NOMO-1 (cell line): Measurements from ENCODE around the gene CLDN6.

Source experiments
- DNase-seq, 2 experiments: peaks; one replicate each; lab custom pipeline; 2025; ENCODE audit not compliant: unreplicated experiment in 2 of 2; lab: John Stamatoyannopoulos, UW

The CLDN6 gene

DNA sequence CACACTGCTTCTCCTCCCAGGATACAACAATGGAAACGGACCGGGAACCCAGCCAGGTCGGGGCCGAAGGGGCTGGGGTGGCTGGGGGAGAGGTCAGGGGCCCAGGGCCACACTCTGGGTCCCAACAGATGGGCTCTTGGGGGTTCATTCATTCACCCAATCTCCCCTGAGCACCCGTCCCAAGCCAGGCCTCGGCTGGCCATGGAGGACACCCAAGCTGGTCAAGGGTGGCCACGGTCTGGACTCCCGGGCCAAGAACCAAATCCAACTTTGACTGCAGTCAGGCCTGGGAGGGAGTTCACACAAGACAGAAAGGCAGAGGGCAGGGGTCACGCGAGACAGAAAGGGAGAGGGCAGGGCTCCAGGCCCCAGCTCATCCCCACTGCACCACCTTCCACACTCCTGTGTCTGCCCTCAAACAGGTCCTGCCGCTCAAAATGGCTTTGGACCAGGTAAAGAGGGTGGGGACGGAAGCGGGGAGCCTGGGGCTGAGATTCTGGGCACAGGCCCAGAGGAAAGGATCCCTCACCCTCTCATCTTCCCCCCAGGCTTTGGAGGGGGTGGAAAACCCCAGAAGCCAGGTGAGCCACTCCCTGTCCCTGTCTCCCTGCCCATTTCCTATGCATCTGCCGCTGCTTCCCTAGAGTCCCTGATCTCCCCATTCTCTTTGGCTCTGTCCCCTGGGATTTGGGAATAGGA is 25.5 kb downstream of the CLDN6 start:
- no peak for DNase-seq

DNA sequence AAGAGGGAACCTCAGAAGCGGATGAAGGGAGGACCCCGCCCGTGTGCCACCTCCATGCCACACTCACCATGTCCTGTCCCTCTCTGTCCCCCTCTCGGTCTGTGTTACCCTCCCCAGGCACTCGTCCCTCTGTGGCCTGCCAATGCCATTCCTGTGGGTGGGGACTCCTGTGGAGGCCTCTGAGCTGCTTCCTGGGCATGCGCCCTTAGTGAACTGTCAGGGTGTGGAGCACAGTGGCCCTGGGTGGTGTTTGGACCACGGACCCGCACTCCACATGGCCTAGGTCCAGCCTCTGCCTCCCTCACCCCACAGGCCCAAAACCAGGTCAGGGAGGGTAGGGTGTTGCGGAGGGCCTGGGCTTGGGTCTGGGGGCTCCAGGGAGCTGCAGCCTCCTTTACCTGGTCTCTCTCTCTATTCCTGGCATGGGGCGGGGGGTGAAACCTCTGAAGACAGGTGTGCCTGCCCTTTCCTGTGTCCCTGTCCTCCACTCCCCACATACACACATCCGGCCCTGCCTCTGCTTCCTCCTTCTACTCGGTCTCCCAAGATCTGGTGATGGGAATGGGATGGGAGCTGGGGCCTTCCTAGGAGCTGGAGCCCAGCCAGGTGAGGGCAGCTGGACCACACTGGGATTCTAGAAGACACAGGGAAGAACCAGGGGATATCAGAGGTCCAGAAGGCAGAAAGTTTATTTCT is 26.3 kb downstream of the CLDN6 start:
- DNase-seq, result no peak

DNA sequence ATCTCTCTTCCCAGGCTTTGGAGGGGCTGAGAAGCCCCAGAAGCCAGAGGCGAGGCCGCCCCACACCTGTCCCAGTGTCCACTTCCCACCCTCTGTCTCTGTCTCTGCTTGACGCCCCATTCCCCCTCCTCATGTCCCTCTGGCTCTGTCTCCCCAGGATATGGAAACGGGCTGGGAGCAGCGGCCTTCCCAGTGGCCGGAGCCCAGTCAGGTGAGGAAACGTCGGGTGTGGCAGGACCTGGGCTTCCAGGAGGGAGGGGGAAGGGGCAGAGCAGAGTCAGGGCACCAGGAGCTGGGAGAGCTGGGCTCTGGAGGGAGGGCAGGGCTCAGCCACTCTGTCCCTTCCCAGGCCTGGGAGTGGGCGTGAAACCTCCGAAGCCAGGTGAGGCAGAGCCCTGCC is 27.1 kb downstream of the CLDN6 start:
- no peak for DNase-seq

DNA sequence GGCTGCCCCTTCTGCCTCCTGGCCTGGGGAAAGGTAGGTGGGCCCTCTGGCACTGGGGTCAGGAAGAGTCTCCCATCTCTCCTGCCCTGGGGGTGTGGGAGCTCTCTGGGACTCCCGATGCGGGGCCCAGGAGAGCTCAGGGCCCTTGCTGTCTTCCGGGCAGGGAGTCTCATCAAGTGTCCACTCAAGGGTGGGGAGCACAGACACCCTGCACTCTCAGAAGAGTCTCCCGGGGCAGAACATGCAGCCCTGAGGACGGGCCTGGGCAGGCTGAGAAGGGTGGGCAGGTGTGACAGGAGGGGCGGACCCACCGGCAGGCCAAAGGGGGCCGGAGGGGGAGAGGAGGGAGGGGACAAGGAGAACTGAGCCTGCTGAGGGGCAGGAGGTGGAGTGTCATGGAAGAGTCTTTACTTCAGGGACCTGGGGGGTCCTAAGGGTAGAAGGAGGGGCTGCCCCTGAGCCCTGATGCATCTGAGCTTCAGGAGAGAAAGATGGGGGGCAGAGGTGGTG is 29.3 kb downstream of the CLDN6 start:
- DNase-seq, result no peak

DNA sequence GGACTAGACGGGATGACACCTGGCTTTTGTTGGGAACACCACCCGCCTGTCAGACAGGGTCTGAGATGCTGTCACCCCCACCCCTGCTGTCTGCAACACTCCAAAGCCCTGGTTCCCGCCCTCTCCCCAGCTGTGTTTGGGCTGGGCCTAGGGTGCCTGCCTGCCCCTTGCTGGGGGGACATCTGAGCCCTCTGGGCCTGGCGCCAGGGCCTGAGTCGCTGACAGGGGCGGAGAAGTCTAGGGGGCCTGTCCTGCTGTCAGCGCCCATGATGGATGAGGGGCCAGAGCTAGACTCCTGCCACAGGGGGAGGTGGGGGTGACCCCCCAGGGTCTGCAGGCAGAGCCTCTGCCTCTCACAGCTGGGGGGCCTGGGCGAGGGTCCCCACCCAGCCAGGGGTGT is 30.1 kb downstream of the CLDN6 start:
- no peak for DNase-seq

DNA sequence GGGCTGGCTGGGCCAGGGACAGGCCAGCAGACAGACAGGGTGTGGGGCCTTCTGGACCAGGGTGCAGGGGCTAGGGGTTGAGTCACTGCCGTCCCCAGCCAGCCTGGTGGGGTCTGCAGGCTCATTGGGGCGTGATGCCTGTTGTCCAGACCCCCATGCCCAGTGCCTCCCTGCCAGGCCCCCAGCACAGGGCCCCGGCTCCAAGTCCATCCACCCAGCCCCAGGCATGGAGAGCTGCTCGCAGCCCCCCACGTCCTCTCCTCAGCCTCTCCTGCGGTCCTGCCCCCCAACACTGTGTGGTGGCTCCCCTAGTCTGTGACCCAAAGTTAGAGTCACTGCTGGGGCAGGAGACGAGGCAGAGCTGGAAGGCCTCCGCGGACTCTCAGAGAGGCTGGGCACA is 30.7 kb downstream of the CLDN6 start:
- DNase-seq, result no peak

DNA sequence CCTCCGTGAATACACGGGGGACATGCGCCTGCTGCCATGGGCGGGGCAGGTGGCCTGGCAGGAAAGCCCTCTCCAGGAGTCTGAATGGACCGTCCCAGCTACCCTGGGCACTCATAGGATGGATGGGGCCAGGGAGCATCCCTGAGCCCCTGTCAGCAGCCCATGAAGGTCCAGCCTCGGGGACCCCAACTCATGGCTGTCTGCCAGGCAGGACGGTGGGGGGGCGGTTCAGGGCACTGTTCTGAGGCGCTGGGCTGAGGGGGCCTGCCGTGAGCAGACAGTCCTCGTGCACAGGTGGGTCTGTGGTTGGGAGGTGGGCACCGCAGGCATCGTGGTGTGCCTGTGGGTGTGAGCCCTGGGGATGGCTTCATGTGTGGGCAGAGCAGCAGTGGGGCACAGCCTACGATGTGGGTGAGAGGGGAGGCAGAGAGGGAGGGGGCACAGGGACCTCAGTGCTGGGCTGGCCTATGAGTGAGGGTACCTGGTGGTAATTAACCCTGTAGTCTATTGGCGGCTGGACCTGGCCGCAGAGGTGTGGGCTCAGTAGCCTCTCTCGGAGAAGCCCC is 31.3 kb downstream of the CLDN6 start:
- no peak for DNase-seq

DNA sequence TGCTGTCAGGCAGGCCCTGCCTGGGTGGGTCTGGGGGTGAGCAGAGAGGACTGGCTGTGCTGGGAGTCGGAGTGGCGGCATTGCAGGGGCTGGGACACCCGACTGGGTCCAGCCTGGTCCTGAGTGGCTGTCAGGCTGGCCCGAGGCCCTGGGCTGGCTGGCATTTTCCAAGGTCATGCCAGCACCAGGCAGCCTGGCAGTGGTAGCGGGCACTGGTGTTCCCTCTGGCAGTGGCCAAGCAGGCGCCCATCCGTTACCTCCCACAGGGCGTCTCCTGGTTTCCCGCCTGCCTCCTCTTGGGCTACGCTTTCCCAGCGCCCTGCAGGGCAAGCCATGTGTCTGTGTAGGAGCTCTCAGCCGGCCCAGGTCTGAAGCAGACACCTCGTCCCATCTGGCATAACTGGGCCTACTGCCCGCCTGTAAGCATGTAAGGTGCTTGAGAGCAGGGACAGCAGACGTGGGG is 32.1 kb downstream of the CLDN6 start:
- DNase-seq, result no peak

DNA sequence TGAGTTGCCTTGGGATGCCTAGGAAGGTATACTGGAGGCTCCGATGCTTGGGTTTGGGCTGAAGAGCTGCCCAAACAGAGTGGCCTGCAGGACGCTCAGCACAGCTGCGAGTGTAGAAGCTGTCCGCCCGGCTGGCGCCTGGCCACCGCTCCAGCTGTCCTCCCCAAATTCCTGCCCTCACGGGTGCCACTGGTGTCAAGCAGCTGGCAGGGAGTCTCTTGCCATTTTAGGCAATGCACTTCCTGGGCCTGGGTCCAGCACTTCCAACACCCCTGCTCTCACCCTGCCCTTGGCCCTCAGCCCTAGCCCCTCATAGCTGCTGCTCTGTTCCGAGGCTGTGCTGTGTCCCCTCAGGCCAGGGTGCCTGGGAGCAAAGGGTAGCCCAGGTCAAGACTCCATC is 32.5 kb downstream of the CLDN6 start:
- DNase-seq, result no peak

DNA sequence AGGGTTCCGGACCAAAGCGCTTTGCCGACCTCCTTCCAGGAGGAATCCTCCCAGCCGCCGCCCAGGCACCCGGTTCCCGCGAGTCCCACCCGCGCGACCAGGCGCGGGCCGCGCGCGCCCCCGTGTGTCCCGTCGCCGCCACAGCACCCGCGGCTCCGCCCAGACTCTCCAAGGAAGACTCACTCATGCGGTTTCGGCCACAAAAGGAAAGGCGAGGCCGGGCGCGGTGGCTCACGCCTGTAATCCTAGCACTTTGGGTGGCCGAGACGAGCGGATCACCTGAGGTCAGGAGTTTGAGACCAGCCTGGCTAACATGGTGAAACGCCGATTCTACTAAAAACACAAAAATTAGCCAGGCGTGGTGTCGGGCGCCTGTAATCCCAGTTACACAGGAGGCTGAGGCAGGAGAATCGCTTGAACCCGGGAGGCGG is 34.3 kb downstream of the CLDN6 start:
- DNase-seq, result peak; percentile 72 to 81

DNA sequence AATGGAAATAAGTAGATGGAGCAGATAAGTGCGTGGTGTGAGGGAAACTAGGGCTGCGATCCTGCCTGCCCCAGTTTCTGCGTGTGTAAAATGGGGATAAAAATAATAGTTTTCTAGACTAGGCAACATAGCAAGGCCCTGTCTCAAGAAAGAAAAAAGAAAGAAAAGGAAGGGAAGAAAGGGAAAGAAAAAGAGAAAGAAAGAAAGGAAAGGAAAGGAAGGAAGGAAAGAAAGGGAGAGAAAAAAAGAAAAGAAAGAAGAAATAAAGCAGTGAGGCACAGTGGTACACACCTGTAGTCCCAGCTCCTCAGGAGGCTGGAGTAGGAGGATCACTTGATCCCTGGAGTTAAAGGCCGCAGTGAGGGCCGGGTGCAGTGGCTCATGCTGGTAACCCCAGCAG is 35.6 kb downstream of the CLDN6 start:
- no peak for DNase-seq

DNA sequence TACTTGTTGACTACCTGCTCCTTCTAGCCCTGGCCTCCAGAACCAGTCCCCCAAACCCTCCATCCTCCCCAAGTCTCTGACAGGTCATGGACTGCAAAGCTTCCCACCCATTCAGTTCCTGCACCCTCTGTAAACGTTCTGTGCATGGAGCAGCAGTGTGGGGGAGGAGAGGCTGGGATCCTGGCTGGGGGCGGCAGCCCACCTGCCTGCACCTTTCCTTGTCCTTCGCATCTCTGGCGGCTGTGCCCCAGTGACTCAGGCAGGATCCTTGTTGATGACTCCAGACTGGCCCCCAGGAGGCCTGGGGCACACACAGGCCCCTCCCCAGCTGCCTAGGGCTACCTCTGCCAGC is 36.1 kb downstream of the CLDN6 start:
- no peak for DNase-seq

DNA sequence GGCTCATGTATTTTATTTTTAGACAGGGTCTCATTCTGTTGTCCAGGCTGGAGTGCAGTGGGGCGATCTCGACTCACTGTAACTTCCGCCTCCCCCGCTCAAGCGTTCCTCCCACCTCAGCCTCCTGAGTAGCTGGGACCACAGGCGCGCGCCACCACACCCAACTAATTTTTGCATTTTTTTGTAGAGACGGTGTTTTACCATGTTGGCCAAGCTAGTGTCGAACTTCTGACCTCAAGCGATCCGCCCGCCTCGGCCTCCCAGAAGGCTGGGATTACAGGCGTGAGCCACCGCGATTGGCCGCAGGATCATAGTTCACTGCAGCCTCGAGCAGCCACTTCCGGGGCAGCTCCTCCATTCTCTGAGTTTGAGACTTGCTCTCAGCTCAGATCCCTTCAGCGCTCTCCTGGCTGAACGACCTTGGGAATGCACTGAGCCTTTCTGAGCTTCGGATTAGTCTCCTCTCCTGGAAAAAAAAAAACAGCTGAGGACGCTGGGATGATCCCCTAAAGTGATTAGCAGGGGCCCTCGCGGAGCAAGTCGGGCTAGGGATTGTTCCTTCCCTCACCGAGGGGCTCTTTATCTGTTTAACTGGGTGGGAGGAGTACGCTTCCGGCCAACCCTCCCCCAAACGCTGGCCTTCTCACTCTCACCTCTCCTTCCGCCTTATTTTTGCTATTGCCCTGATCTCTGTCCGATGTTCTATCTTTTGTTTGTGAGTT is 36.6 kb downstream of the CLDN6 start:
- DNase-seq, result no peak

DNA sequence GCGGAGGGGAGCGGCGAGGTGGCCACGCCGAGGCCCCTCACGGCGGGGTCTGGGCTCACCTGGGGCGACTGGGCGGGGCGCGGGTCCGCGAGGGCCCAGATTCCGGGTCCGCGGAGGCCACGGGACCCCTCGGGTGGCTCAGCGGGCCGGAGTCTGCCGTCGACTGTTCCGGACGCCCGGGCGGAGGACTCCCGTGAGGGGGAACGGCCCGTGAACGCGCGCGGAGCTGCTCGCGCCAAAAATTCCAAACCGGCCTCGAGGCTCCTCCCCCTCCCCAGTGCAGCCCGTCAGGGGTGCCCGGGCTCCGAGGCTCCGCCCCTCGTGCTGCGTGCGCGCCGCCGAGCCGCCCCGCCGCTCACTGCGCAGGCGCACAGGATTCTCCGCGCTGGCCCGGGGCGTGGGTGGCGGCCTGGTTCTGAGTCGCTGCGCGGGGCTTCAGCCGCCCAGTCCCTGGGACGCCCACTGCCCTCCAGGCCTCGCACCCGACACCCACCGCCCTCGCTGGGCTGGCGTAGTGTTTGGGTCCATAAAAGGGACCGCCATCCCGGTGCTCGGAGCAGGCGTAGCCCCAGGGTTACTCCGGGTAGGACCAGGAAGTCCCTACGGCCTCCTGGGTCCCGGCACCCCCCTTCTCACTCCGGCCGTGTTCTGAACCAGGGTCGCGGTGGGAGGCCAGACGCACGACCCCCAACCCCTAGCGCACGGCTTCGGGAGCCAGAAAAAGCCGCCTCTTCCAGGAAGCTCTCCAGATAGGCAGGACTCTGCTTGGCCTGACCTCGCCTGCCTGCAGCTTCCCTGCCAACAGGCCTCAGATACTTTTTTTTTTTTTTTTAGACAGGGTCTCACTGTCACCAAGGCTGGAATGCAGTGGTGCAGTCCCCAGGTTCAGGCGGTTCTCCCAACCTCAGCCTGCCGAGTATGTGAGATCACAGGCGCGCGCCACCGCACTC is 37.5 kb downstream of the CLDN6 start, which contains the start of gene PKMYT1:
TSS of gene PKMYT1 (minus strand) at position 220 of the 950 bp plus-strand sequence. CDS start 789 bp downstream, outside the sequence.
- peak; percentile 87 to 95 for DNase-seq

DNA sequence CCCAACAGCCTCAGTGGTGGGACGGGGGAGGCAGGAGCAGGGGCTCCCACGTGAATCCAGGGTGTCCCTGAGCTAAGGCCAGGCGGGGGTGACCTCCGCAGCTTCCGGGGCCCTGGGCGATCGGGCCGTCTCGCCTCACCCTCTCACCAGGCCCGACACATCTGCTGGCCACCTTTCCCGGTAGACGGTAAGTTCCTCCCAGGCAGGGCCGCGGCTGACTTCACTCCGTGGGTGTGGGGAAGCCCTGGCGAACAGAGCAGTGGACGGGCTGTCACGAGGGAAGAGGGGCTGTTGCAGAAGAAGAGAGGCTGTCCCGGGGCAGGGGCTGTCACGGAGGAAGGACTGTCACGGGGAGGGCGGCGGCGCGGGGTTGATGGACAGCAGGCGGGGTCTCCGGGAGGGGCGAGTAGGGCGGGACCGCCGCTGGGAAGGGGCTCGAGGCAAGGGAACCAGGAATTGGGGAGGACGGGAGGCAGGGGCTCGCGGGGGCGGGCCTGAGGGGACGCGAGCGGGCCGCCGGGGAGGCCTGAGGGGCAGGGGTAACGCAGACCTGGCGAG is 38.2 kb downstream of the CLDN6 start:
- DNase-seq, result peak; percentile 12 to 22

DNA sequence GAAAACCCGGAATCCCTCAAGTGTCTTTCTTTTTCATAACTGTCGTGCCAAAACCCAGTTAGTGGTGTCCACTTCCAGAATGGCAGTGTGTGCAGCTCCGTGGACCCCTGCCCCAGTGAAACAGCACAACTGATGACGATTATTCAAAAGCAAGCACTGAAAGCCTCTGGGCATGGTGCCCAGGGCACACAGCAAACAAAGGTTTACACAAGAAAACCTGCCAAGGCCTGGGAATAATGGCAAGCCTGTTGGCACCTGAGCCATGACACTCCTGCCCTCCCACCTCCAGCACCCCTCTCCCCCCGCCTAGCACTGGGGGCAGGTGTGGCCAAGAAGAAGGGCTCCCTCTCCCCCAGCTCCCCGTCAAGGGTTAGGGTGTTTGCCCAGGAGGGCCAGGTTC is 40.5 kb downstream of the CLDN6 start:
- no peak for DNase-seq

DNA sequence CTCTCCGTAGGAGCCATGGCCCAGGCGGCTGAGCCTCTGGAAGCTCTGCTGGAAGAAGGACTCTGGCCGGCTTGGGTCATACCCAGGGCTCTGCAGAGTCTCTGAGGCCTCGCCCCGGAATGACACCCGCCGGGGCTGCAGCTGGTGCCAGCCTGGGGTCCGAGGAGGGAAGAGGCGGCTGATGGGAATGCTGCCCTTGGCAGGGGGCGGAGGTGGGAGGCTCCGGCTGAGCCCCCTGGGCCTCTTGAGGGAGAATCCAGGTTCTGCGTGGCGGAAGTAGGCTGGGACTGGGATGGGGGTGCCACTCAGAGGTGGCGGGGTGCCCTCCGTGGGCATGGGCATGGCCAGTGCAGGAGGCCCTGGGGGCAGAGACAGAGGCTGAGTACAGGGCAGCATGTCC is 41.3 kb downstream of the CLDN6 start:
- DNase-seq, result no peak

DNA sequence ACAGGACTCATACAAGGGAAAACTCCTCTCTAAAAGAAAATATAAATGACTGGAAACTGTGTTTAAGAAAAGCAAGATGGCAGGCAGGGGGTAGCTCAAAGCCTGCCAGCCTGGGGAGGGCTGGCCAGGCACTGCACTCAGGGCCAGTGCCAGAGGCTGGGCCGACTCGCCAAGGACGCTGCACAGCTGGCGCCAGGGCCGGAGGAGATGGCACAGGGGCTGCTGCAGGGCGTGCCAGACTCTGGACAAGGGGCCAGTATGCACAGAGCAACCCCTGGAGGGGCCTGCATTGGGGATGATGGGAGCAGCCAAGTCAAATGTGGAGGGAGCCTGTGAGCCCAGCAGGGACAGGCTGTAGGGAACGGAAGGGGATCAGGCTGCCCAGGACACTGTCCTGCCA is 41.8 kb downstream of the CLDN6 start:
- DNase-seq, result no peak

DNA sequence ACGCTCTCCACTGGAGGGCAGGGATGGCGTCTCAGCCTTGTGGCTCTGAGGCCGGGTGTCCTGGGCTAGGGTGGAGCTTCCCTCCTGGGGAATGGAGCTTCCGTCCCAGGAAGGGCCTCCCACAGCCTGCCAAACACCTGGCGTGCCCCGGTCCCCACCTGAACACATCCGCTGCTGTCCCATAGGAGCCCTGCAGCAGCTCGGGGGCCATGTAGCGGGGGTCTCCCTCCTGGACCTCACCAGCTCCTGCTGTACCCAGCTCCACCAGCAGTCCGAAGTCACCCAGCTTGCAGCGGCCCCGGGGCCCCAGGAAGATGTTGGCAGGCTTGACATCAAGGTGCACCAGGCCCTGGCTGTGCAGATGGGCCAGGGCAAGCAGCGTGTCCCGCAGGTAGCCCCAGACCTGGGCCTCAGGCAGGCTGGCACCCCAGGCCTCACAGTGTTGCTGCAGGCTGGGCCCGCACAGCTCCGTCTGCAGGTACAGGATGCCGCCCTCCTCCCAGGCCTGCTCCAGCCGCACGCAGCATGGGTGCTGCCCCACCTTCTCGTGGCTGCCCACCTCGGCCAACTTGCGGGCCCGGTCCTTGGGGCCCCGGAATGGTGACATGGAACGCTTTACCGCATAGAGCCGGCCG is 42.7 kb downstream of the CLDN6 start:
- no peak for DNase-seq
